Hepatic stellate cell (primary cell): Measurements from ENCODE around the gene ZNF787.
"Not testable (repeated sequence)": the region's sequence is repeated elsewhere in the genome, so short reads cannot be mapped to it uniquely, and the experiment has no call there.

ENCODE experiments used
- DNase-seq: peaks from one replicate; pipeline ENCODE4 v3.0.0; 2011; ENCODE audit warnings: low spot score

The ZNF787 gene

DNA sequence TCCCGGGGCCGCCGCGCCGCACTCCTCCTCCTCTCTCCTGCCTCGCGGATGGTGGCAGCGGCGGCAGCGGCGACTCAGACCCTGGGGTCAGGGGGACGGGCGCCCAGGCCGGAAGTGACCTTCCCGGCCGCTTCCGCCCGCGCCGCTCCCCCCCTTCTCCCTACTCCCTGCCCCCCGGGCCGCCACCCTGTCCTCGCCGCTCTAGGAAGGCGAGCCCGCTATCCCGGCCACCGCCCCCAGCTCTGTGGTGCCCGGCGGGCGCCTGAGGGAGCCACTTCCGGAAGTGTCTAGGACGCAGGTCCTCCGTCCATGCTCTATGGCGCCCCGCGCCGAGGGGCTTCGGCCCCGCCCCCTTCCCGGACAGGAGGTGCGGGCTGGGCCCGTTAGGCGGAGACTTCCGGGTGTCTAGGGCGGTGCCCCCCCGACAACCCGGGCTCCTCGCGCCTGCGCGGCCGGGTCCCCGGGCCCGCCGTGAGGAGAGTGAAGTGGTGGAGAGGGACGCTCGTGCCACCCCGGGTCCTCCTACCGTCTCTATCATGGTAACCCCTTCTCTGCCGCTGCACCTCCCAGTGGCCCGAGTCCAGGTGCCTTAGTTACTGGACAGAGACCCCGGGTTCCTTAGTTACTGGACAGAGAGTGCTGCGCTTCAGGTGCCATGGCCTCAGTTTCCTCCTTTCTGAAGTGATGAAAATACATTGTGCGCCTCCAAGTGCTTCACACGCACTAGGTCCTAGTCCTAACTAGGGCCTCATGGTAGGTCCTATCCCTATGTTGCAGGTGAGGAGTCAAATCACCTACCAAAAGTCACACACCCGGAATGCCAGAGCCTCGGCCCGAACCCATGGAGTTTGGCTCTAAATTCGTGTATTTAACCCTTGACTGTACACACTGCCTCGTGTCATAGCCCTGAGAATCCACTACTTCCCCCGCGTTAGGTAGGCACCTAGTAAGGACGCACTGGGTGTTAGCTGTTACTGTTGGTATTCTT, at the start of gene ZNF787:
ZNF787 (minus strand) TSS at position 116 of the 988 bp plus-strand sequence. CDS start 18,078 bp downstream, outside the sequence.
- peak; percentile 99 for DNase-seq

DNA sequence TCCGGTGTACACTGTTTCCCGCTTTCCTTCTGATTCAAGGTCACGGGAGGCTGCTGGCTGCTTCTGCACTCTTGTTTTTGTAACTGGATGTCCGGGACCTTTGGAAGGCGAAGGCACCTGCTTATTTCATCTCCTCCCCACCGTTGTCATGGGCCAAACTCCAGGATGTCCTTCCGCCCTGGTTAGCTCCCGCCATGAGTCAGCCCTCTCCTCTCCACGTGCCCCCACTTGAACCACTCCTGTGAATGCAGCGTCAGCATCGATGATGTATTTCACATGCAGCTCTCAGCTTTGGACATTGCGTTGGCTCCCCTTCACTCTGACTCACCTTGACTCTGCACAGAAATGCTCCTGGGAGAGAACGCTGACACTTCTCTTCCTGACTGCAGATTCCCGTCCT, 49.2 kb upstream of the ZNF787 start:
- no peak for DNase-seq

DNA sequence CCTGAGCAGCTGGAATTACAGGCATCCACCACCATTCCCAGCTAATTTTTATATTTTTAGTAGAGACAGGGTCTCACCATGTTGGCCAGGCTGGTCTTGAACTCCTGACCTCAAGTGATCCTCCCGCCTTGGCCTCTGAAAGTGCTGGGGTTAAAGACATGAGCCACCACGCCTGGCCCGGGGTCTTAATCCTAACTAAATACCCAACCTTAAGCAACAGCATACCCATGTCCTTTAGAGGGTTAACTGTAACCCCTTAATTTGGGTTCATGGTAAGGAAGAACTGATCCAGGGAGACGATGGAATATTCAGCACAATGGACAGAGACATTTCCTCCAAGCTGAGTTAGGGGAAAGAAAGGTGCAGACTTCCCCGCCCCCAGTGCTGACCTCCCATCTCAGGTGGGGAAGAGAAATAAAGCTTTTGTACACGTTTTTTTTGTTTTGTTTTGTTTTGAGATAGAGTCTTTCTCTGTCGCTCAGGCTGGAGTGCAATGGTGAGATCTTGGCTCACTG, 46.0 kb upstream of the ZNF787 start:
- DNase-seq, result no peak

DNA sequence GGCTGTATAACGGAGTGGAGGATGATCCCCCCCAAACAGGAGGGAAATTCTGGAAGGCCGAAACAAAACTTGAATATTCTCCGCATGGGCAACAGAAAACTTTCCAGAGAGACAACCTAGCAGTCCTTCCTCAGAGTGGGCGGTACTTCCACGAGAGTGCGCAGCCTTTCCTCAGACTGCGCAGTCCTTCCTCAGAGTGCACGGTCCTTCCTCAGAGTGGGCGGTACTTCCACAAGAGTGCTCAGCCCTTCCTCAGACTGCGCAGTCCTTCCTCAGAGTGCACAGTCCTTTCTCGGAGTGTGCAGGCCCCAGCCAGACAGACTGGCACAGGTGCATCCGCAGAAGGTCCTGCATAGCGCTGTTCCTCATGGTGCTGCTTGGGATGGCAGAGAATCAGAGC, 42.0 kb upstream of the ZNF787 start:
- DNase-seq, result no peak

DNA sequence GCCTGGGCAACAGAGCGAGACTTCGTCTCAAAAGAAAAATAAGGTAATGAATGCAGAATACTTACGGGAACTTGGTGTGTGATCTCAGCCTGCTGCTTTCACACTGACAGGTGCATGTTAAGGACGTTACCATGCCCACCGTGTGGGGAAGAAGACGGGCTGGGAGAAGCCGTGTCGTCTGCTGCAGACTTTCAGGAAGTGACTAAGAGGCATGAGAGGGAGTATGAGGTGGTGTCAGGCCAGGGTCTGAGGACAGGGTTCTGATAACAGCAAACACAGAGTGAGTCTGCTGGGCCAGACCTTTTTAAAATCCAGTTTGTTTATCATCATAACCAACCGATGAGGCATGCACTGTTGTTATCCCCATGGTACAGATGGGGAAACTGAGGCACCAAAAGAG, 41.2 kb upstream of the ZNF787 start:
- DNase-seq, result peak; percentile 59

DNA sequence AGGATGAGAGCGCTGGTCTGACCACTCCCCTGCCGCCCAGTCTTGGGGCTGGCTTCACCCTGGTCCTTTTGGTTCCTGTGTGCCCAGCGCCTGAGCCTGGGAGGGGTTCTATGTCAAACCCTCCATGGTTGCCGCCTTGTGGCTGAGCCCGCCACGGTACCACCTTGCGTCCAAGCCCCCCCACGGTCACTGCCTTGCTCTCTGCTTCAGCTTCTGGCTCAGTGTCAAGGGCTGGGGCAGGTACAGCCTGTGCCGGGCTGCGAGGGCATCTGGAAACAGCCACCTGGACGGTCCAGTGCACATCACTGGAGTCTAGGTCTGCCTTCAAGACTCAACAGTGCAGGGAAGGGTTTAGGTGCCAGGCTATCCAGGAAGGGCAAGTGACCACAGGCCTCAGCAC, 40.4 kb upstream of the ZNF787 start:
- no peak for DNase-seq

DNA sequence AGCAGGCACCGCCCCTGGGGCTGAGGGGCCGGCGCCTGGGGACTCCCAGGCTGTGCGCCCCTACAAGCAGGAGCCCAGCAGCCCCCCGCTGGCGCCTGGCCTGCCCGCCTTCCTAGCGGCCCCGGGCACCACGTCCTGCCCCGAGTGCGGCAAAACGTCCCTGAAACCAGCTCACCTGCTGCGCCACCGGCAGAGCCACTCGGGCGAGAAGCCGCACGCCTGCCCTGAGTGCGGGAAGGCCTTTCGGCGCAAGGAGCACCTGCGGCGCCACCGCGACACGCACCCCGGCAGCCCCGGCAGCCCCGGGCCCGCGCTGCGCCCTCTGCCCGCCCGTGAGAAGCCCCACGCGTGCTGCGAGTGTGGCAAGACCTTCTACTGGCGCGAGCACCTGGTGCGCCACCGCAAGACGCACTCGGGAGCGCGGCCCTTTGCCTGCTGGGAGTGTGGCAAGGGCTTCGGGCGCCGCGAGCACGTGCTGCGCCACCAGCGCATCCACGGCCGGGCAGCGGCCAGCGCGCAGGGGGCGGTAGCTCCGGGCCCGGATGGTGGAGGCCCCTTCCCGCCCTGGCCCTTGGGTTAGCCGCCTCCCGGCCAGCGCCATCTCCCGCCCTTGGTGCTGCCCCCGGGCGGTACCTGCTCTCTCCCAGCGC, 38.7 kb upstream of the ZNF787 start:
- no peak for DNase-seq

DNA sequence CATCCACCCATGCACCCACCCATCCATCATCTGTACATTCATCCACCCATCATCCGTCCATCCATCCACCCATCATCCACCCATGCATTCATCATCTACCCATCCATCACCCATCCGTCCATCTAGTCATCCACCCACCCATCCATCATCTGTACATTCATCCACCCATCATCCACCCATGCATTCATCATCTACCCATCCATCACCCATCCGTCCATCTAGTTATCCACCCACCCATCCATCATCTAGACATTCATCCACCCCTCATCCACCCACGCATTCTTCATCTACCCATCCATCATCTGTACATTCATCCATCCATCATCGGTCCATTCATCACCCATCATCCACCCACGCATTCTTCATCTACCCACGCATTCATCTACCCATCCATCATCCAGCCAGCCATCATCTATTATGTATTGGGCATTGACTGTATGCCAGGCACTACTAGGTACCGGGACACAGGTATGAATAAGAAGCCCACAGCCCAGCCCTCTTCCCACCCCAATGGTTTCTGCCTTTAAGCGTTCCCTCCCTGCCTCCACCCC, 38.0 kb upstream of the ZNF787 start:
- DNase-seq, result no peak

DNA sequence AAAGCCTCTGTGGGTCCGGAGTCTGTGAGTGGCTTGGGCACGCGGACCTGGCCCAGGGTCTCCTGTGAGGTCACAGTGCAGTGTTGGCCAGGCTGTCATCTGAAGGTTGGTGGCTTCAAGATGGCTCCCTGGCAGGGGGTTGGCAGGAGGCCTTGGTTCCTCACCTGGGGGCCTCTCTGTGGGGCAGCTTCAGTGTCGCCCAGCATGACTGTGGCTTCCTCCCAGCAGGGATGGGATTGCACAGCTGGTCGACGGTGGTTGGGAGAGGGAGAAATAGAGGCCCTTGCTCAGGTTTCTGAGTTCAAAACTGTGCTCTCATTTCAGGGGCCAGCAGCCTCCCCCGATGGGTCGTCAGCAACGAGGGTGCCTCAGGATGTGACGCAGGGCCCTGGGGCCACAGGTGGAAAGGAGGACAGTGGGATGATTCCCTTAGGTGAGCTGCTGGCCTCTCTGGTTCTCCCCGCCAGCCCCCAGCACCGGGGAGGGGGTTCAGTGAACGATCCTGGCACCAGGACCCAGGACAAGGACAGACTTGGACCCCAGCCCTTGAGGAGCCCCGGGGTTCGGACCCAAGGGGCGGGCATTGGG, 37.2 kb upstream of the ZNF787 start:
- no peak for DNase-seq

DNA sequence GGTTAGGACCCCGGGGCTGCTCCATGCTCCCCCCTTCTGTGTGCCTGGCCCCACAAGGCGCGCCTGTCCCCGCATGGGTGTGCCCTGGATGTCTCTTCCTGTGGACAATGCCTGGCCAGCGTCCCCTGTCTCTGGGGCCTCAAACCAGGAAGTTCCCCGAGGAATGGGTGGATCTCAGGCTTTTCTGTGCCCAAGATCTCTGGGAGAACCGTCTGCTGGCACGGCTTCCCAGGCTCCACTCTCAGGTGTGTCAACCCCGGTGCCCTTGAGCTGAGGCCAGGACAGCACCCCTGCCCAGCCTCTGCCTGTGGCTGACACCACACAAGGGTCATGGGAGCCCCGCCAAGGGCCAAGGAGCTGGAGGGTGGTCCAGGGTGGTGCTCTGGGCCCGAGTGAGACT, 35.7 kb upstream of the ZNF787 start:
- DNase-seq, result no peak

DNA sequence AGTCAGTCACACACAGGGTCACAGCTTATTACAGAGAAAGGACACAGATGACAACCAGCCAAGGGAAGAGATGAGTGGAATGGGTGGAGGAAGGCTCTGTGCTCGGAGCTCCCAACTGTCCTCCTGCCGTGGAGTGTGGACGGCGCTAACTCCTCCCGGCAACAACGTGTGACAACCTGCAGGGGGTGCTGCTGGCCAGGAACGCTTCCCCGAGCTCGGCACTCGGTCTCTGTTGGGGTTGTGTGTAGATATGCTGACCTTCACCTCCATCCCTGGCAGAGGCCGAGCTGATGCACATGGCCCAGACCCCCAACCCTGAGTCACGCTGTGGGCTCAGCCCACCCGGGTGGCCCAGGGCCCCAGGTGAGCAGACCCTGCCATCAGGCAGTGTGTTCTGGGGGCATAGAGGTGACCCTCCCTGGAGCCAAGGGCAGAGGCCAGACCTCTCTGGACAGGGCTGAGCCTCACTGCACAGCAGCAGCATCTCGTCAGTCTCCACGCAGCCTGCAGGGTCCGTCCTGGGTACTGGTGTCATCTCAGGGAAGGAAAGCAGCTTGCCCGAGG, 34.1 kb upstream of the ZNF787 start:
- DNase-seq, result no peak

DNA sequence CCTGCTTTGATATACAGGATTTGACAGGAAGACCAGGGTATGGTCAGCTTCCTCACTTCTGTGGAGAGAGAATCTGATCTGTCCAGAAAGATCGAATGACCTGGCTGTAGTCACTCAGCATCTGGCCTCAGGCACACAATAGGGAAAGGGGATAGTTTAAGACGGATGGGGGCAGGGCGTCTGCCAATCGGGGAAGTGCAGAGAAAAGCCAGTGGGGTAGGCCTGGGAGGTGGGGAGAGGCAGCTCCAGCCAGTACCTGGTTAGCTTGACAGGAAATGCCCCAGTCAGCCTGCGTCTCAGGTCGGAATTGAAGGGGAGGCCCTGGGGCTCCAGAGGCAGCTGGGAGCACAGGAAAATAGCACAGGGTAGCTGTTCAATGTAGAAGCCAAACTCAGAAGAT, 32.4 kb upstream of the ZNF787 start:
- DNase-seq, result no peak

DNA sequence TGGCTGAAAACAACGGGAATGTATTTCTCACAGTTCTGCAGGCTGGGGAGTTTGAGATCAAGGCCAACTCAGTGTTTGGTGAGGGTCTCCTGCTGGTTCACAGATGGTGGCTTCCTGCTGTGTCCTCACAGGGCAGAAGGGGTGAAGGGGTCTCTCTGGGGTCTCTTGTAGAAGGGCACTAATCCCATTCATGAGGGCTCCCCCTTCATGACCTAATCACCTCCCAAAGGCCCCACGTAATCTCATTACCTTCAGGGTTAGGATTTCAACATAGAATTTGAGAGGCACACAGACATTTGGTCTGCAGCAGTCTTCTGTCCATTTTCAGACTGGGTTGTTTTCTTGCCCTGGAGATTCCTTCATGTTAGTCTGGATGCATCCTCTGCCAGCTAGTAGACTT, 31.5 kb upstream of the ZNF787 start:
- DNase-seq, result no peak

DNA sequence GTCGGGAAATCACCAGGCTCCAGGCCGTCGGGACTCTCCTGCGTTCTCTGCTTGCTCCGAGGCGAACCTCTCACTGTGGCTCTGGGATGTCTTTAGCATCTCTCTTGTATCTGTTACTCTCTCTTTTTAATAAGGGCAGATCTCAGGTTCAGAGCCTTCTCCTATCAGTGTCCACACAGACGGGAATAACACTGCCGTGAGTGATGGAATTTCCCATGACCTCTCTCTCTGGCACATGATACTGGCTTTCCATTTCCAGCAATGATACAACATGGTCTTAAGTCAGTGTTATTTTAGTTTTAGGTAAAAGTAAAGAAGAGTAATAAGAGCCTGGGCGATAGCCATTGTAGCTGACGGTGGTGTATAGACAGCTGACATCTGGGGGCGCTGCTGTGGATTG, 29.3 kb upstream of the ZNF787 start:
- DNase-seq, result no peak

DNA sequence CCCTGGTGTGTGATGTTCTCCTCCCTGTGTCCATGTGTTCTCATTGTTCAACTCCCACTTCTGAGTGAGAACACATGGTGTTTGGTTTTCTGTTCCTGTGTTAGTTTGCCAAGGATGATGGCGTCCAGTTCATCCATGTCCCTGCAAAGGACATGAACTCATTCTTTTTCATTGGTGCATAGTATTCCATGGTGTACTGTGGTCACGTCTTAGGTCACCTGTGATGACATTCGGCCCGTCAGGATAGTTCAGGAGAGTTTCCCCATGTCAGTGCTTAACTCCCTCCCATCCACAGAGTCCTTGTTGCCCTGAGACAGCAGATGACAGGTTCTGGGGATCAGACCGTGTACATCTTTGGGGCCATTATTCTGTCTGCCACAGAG, 28.6 kb upstream of the ZNF787 start:
- no peak for DNase-seq

DNA sequence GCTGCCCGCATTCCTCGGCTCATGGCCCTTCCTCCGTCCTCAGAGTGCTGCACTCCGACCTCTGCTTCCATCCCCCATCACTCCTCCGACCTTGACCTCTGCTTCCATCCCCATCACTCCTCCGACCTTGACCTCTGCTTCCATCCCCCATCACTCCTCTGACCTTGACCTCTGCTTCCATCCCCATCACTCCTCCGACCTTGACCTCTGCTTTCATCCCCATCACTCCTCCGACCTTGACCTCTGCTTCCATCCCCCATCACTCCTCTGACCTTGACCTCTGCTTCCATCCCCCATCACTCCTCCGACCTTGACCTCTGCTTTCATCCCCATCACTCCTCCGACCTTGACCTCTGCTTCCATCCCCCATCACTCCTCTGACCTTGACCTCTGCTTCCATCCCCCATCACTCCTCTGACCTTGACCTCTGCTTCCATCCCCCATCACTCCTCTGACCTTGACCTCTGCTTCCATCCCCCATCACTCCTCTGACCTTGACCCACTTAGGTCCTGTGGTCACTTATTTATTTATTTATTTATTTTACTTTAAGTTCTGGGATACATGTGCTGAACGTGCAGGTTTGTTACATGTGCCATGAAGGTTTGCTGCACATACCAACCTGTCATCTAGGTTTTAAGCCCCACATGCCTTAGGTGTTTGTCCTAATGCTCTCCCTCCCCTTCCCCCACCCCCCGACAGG, 28.0 kb upstream of the ZNF787 start:
- DNase-seq, result not testable (repeated sequence)

DNA sequence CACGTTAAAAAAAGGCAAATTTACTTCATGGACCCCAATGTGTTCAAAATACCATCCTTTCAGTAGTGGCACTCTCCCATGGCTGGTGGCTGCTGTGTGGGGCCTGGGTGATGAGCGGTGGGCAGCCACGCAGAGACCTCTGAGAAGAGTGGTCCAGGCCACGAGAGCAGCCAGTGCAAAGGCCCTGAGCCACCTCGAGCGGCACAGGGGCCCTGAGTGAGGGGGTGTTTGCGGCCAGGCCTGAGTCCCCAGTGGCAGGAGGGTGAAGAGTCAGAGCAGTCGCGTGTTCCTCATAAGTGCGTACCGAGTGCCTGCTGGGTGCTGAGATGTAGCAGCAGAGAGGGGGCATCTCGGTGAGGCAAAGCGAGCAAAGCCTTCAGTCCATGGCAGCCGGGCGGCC, 27.0 kb upstream of the ZNF787 start:
- no peak for DNase-seq

DNA sequence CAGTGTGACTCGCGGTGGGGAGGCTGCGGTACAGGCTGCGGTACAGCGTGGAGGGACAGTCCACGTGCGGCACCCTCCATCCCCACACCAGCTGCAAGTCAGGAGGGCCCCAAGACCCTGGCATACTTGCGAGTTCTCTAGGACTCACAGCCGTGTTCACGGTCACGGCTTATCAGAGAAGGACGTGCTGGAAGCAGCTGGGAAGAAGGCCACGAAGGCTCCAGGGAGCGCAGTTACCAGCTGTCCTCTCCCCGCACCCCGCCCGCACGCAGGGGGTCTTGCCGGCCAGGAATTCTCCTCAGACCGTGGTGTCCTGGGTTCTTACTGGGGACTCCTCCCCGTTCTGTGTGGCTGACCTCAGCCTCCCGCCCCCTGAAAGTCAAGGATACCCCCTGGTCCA, 26.2 kb upstream of the ZNF787 start:
- no peak for DNase-seq

DNA sequence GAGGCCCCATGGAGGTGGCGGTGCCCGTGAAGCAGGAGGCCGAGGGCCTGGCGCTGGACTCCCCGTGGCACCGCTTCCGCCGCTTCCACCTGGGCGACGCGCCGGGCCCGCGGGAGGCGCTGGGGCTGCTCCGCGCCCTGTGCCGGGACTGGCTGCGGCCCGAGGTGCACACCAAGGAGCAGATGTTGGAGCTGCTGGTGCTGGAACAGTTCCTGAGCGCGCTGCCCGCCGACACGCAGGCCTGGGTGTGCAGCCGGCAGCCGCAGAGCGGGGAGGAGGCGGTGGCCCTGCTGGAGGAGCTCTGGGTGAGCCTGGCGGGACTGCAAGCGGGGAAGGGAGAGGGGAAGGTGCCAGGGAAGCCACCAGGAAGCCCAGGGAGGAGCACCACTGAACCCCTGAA, 25.8 kb upstream of the ZNF787 start:
- no peak for DNase-seq

DNA sequence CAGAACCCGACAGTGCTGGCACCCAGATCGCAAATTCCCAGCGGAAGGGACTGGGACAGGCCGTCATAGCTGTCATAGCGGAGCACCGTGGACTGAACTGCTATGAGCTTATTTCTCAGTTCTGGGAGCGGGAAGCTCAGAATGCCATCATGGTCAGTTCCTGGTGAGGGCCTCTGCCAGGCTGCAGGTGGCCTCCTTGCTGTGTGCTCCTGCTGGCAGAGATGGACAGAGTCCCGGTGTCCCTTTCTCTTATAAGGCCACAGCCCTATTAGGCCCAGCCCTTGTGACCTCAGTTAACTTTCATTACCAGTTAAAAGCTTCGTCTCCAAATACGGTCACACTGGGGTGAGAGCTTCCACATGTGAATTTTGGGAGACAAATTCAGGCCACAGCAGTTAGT, 24.6 kb upstream of the ZNF787 start:
- no peak for DNase-seq

DNA sequence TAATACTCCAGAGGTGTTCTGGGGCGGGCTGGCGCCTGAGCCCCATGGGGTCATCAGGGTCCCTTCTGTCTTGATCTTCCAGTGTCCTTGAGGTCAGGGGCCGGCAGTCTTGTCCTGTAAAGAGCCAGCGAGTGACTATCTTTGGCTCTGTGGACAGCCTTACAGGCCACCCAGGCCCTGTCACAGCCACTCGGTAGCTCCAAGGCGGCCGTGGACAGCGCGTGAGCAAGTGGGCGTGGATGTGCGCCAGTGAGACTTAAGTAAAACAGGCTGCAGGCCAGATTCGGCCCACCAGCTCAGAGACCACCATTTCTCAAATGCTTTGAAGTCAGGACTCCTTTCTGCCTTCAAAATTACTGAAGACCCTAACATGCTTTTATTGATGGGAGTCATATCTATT, 23.7 kb upstream of the ZNF787 start:
- DNase-seq, result no peak

DNA sequence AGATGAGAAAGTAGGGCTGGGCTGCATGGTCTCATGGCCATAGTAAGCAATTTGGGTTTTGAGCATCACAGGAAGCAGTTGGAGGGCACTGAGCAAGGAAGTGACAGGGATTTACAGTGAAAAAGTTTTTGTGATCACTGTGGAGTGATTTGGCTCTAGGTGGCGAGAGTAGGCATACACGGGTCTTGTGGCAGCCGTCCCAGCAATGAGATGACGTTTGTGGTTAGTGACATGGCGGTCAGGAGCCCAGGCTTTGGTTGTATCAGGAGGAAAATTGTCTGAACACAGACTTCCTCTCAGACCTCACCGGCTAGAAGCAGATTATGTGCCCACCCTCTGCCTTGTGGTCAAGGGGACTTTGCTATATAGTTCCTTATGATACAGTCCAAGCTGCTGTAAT, 23.3 kb upstream of the ZNF787 start:
- no peak for DNase-seq
